Measurements from ENCODE around the gene CSNK1D.

The CSNK1D gene

DNA sequence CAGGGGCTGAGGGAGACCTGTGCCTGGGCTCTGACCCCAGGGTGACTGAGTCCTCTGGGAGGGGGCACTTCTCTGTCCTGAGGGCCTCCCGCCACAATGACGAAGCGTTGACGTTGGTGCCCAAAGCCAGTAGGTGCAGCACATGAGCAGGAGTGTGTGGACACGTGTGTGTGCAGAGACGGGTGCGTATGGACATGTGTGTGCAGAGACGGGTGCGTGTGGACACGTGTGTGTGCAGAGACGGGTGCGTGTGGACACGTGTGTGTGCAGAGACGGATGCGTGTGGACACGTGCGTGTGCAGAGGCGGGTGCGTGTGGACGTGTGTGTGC, 44.6 kb upstream of the CSNK1D start:
- WGBS (ENCODE audit: extremely low coverage, insufficient coverage, insufficient read length), result no CpG with 5 or more reads among the region's 20 CpGs
- Histone ChIP-seq H4K8ac (ENCODE audit: low read depth, low read length) (no peak overlapping the region), H2BK12ac (ENCODE audit: low read length) (no peak overlapping the region), H3K27me3 (ENCODE audit: insufficient read depth, low read length) (no peaks in the 10 kb centered on the region), H2AFZ (ENCODE audit: insufficient read depth, low read length, poor library complexity) (no peak overlapping the region), H3K79me2 (ENCODE audit: control insufficient read depth, insufficient read depth, low read length, poor library complexity) (no peaks in the 10 kb centered on the region), H4K91ac (ENCODE audit: low read depth, low read length) (no peak overlapping the region), H2AK5ac (ENCODE audit: low read length) (no peak overlapping the region), H3K4ac (ENCODE audit: low read depth, low read length) (no peak overlapping the region), H3K4me1 (ENCODE audit: control insufficient read depth in 1 of 2, insufficient read depth in 2 of 2, low read length in 2 of 2) (no peaks in the 10 kb centered on the region), H3K79me1 (ENCODE audit: low read length) (no peaks in the 10 kb centered on the region), H4K12ac (ENCODE audit: low read depth, low read length) (no peak overlapping the region), H3K18ac (ENCODE audit: low read length) (no peak overlapping the region), H3K4me3 (ENCODE audit: low read depth, low read length) (no peak overlapping the region), H3K4me2 (ENCODE audit: low read length) (no peak overlapping the region), H2BK5ac (ENCODE audit: low read depth, low read length, poor library complexity) (no peak overlapping the region), H3K14ac (ENCODE audit: low read length) (no peak overlapping the region), H3K23ac (ENCODE audit: low read length) (no peak overlapping the region), H3K9ac (ENCODE audit: low read length) (no peak overlapping the region), H3K36me3 (ENCODE audit: control insufficient read depth in 1 of 2, insufficient read depth in 2 of 2, low read length in 2 of 2) (no peaks in the 10 kb centered on the region), H3K27ac (ENCODE audit: low read depth, low read length) (no peak overlapping the region), H3K9me3 (ENCODE audit: insufficient read depth, low read depth, low read length) (peaks cover 16% of the 10 kb centered on the region), H2BK120ac (ENCODE audit: insufficient read depth, low read length, poor library complexity) (no peak overlapping the region)
- DNase-seq, result no peak

DNA sequence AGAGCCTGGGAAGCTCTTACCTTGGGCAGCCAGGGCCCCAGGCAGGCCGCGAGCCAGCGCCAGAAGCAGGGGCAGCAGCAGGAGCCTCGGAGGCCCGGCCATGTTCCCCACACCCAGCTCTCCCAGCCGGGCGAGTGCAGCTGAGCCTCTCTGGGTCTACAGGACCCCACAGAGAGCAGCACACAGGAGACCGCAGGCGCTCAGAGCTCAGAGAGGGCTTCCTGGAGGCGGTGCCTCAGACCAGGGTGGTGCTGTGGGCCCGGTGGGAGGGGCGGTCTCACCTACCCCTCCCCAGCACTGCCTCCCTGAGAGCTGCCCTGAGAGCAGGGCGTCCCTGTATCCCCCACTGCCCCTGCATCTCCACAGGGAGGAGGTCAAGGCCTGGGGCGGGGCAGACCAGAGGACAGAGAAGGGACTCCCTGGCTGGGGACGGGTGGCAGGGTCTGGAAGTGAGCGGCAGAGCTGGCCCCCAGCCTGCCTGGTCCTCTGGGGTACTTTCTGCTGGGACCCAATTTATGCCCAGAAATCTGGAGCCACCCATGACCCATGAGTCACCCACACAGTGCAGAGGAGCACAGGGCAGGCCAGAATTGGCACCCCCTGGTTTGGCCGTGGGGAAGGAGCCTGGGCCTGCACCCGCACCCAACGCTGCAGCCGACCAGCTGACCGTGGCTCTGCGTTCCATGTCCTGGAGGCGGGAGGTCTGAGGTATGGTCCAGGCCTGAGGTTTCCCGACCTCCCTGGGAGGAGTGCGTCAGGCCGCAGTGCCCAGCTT, 44.1 kb upstream of the CSNK1D start, which contains the start of gene CD7:
Gene CD7, minus strand, starts transcription at position 215 of the 775 bp plus-strand sequence. Its CDS starts 113 bp downstream, at position 102.
- WGBS (ENCODE audit: extremely low coverage, insufficient coverage, insufficient read length), result no CpG with 5 or more reads among the region's 26 CpGs
- H2BK120ac ChIP-seq (ENCODE audit: insufficient read depth, low read length, poor library complexity), result no peak within 1 kb of the TSS
- no peaks in the 10 kb centered on the region for H3K27me3 ChIP-seq (ENCODE audit: insufficient read depth, low read length)
- no peaks in the 10 kb centered on the region for H3K36me3 ChIP-seq (ENCODE audit: control insufficient read depth in 1 of 2, insufficient read depth in 2 of 2, low read length in 2 of 2)
- H3K27ac ChIP-seq (ENCODE audit: low read depth, low read length), result no peak within 1 kb of the TSS
- H4K8ac ChIP-seq (ENCODE audit: low read depth, low read length), result no peak within 1 kb of the TSS
- no peak within 1 kb of the TSS for H3K14ac ChIP-seq (ENCODE audit: low read length)
- H3K9me3 ChIP-seq (ENCODE audit: insufficient read depth, low read depth, low read length), result peaks cover 16% of the 10 kb centered on the region
- no peaks in the 10 kb centered on the region for H3K4me1 ChIP-seq (ENCODE audit: control insufficient read depth in 1 of 2, insufficient read depth in 2 of 2, low read length in 2 of 2)
- H3K4ac ChIP-seq (ENCODE audit: low read depth, low read length), result no peak within 1 kb of the TSS
- H3K18ac ChIP-seq (ENCODE audit: low read length), result no peak within 1 kb of the TSS
- H2AK5ac ChIP-seq (ENCODE audit: low read length), result no peak within 1 kb of the TSS
- no peak for DNase-seq
- H3K79me2 ChIP-seq (ENCODE audit: control insufficient read depth, insufficient read depth, low read length, poor library complexity), result no peaks in the 10 kb centered on the region
- H3K23ac ChIP-seq (ENCODE audit: low read length), result no peak within 1 kb of the TSS
- H4K91ac ChIP-seq (ENCODE audit: low read depth, low read length), result no peak within 1 kb of the TSS
- no peak within 1 kb of the TSS for H4K12ac ChIP-seq (ENCODE audit: low read depth, low read length)
- peak within 1 kb of the TSS; percentile 40 for H3K4me3 ChIP-seq (ENCODE audit: low read depth, low read length)
- H2AFZ ChIP-seq (ENCODE audit: insufficient read depth, low read length, poor library complexity), result no peak within 1 kb of the TSS
- no peak within 1 kb of the TSS for H3K4me2 ChIP-seq (ENCODE audit: low read length)
- no peaks in the 10 kb centered on the region for H3K79me1 ChIP-seq (ENCODE audit: low read length)
- H2BK5ac ChIP-seq (ENCODE audit: low read depth, low read length, poor library complexity), result no peak within 1 kb of the TSS
- no peak within 1 kb of the TSS for H3K9ac ChIP-seq (ENCODE audit: low read length)
- H2BK12ac ChIP-seq (ENCODE audit: low read length), result no peak within 1 kb of the TSS

DNA sequence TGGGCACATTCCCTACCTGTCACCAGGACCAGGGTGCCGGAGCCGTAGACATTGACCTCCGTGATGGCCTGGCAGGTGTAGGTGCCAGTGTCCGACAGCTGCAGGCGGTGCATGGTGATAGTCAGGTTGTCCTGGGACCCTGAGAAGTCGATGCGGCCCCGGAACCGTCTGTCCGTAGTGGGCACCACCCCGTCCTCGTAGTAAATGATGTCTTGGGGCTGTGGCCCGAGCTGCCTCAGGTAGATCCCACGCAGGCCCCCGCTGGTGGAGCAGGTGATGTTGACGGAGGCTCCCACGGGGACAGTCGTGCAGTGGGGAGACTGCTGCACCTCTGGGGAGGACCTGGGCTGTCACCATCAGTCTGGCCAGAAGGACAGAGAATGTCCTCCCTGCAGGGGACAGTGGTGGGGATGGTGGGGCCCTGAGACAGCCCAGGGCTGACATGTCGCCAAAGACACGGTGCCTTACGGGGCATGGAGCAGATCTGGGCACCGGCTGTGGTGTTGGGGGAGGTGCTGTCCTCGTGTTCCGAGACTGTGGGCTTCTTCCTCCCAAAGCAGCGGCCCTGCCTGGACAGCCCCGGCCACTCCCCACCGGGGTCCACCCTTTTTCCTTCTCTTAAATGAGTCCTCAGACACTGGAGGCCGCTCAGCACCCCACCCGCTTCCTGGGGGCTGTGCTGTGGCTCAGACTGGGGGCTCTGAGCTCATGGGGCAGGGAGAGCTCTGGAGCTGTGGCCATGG, 43.3 kb upstream of the CSNK1D start:
- no peak overlapping the region for H3K4me3 ChIP-seq (ENCODE audit: low read depth, low read length)
- no peak overlapping the region for H2AFZ ChIP-seq (ENCODE audit: insufficient read depth, low read length, poor library complexity)
- H4K91ac ChIP-seq (ENCODE audit: low read depth, low read length), result no peak overlapping the region
- no CpG with 5 or more reads among the region's 29 CpGs for WGBS (ENCODE audit: extremely low coverage, insufficient coverage, insufficient read length)
- H3K27me3 ChIP-seq (ENCODE audit: insufficient read depth, low read length), result no peaks in the 10 kb centered on the region
- no peaks in the 10 kb centered on the region for H3K4me1 ChIP-seq (ENCODE audit: control insufficient read depth in 1 of 2, insufficient read depth in 2 of 2, low read length in 2 of 2)
- DNase-seq, result no peak
- no peaks in the 10 kb centered on the region for H3K36me3 ChIP-seq (ENCODE audit: control insufficient read depth in 1 of 2, insufficient read depth in 2 of 2, low read length in 2 of 2)
- H3K27ac ChIP-seq (ENCODE audit: low read depth, low read length), result no peak overlapping the region
- H2AK5ac ChIP-seq (ENCODE audit: low read length), result no peak overlapping the region
- H3K9ac ChIP-seq (ENCODE audit: low read length), result no peak overlapping the region
- H3K23ac ChIP-seq (ENCODE audit: low read length), result no peak overlapping the region
- no peak overlapping the region for H3K14ac ChIP-seq (ENCODE audit: low read length)
- no peak overlapping the region for H4K12ac ChIP-seq (ENCODE audit: low read depth, low read length)
- no peaks in the 10 kb centered on the region for H3K79me2 ChIP-seq (ENCODE audit: control insufficient read depth, insufficient read depth, low read length, poor library complexity)
- H4K8ac ChIP-seq (ENCODE audit: low read depth, low read length), result no peak overlapping the region
- no peak overlapping the region for H3K4ac ChIP-seq (ENCODE audit: low read depth, low read length)
- H3K79me1 ChIP-seq (ENCODE audit: low read length), result no peaks in the 10 kb centered on the region
- H3K9me3 ChIP-seq (ENCODE audit: insufficient read depth, low read depth, low read length), result peaks cover 16% of the 10 kb centered on the region
- H2BK12ac ChIP-seq (ENCODE audit: low read length), result no peak overlapping the region
- H3K18ac ChIP-seq (ENCODE audit: low read length), result no peak overlapping the region
- H3K4me2 ChIP-seq (ENCODE audit: low read length), result no peak overlapping the region
- H2BK5ac ChIP-seq (ENCODE audit: low read depth, low read length, poor library complexity), result no peak overlapping the region
- H2BK120ac ChIP-seq (ENCODE audit: insufficient read depth, low read length, poor library complexity), result no peak overlapping the region

DNA sequence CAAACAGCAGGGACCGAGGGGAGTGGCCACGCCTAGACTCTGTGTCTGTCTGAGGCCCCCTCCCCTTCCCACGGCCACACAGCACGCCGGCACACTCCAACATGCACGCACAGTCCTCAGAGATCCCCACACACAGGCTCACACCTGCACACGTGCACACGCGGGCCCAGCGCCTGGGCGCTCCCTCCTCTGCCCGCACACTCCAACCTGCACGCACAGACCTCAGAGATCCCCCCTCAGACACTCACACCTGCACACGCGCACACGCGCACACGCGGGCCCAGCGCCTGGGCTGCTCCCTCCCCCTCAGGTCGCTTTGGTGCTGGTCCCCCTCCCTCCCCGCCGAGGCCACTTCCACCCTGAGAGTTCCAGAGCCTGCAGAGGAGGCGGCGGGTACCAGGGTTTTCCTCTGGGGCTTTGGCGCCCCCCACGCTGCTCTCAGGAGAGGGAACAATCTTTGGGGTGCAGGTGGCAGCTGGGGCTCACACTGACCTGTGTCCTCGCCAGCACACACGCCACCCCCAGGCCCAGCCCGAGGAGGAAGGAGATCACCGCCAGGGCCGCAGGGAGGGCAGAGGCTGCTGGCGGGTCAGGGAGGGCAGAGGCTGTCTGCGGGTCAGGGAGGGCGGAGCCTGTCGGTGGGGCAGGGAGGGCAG, 42.3 kb upstream of the CSNK1D start:
- H3K27ac ChIP-seq (ENCODE audit: low read depth, low read length), result no peak overlapping the region
- peaks cover 16% of the 10 kb centered on the region for H3K9me3 ChIP-seq (ENCODE audit: insufficient read depth, low read depth, low read length)
- H3K18ac ChIP-seq (ENCODE audit: low read length), result no peak overlapping the region
- WGBS (ENCODE audit: extremely low coverage, insufficient coverage, insufficient read length), result no CpG with 5 or more reads among the region's 36 CpGs
- H3K14ac ChIP-seq (ENCODE audit: low read length), result no peak overlapping the region
- H4K8ac ChIP-seq (ENCODE audit: low read depth, low read length), result no peak overlapping the region
- H2BK120ac ChIP-seq (ENCODE audit: insufficient read depth, low read length, poor library complexity), result no peak overlapping the region
- H3K79me2 ChIP-seq (ENCODE audit: control insufficient read depth, insufficient read depth, low read length, poor library complexity), result no peaks in the 10 kb centered on the region
- H3K9ac ChIP-seq (ENCODE audit: low read length), result no peak overlapping the region
- no peak overlapping the region for H3K4ac ChIP-seq (ENCODE audit: low read depth, low read length)
- H4K12ac ChIP-seq (ENCODE audit: low read depth, low read length), result no peak overlapping the region
- no peaks in the 10 kb centered on the region for H3K36me3 ChIP-seq (ENCODE audit: control insufficient read depth in 1 of 2, insufficient read depth in 2 of 2, low read length in 2 of 2)
- H4K91ac ChIP-seq (ENCODE audit: low read depth, low read length), result no peak overlapping the region
- peak overlapping the region; percentile 23 for H3K4me2 ChIP-seq (ENCODE audit: low read length)
- H3K23ac ChIP-seq (ENCODE audit: low read length), result no peak overlapping the region
- H2BK5ac ChIP-seq (ENCODE audit: low read depth, low read length, poor library complexity), result no peak overlapping the region
- no peak overlapping the region for H2BK12ac ChIP-seq (ENCODE audit: low read length)
- no peak overlapping the region for H2AK5ac ChIP-seq (ENCODE audit: low read length)
- no peaks in the 10 kb centered on the region for H3K27me3 ChIP-seq (ENCODE audit: insufficient read depth, low read length)
- no peaks in the 10 kb centered on the region for H3K4me1 ChIP-seq (ENCODE audit: control insufficient read depth in 1 of 2, insufficient read depth in 2 of 2, low read length in 2 of 2)
- H3K4me3 ChIP-seq (ENCODE audit: low read depth, low read length), result no peak overlapping the region
- H3K79me1 ChIP-seq (ENCODE audit: low read length), result no peaks in the 10 kb centered on the region
- H2AFZ ChIP-seq (ENCODE audit: insufficient read depth, low read length, poor library complexity), result no peak overlapping the region
- peak in 1 of 2 donors; percentile 28 for DNase-seq
